C1 segment of cervical spinal cord (tissue), 14 donors: ENCODE data around the gene CPLX3.

Source experiments
- DNase-seq, 14 donors: peaks; one replicate each; lab custom pipeline; 2025; lab: John Stamatoyannopoulos, UW

Gene CPLX3

DNA sequence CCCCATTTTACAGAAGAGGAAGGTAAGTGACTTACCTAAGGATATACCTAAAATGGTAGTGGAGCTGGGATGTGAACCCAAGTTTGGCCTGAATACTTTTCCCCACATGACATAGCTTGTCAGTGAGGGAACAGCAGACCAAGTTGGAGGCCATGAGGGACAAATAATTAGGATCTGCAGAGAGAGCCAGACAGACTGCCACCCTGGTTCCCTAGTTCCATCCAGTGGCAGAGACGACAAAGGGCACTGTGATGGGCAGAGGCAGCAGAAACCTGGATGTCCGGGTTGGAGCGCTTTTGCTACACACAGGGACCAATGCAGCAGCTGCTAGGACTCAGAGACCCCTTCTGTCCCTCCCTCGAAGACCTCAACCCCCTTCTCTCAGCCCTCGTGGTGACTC lies 1.2 kb downstream of the CPLX3 start:
- DNase-seq: no peak

DNA sequence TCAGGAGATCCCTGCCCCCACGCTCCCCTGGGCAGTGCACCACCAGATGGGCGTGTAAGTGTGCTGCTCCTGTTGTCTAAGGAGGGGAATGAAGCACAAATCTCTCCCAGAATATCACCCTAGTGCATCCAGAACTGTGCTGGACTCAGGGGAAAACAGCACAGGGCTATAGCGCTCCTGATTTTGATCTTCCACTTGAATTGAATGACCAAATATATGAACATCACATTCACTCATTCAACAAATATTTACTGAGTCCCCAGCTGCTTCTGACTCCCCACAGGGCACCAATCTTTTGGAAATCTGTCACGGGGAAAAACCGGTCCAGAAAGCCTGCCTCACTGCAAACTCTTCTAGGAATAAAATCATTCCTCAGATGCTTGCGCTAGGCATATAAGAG lies 2.4 kb downstream of the CPLX3 start:
- DNase-seq: peak in 1 of 14 donors; percentile 16

DNA sequence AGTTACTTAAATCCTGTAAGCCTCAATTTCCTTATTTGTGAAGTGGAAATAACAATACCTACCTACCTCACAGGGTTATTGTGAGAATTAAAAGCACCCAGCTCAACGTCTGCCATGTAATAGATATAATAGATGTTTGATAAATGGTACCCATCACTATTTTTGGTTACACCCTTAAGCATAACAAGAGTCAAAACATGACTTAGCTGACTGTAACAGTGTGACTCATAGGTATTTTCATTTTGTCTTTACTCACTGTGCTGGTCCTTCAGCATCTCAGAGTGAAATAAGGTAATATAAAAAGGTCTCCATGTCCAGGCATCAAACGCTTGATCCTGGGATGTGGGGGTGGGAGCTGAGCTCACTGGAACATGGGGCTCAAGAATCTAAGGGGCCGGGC lies 3.1 kb downstream of the CPLX3 start:
- no peak for DNase-seq

DNA sequence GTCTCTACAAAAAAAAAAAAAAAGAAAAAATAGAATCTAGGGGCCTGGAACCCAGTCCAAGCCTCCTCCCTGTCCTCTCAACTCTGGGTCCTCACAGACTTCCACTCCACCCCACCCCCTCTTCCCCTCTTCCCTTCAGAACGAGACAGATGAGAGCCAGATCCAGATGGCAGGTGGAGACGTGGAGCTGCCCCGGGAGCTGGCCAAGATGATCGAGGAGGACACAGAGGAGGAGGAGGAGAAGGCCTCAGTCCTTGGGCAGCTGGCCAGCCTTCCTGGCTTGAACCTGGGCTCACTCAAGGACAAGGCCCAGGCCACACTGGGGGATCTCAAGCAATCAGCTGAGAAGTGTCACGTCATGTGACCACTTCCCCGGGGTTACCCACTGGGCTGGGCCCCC lies 3.6 kb downstream of the CPLX3 start:
- no peak for DNase-seq

DNA sequence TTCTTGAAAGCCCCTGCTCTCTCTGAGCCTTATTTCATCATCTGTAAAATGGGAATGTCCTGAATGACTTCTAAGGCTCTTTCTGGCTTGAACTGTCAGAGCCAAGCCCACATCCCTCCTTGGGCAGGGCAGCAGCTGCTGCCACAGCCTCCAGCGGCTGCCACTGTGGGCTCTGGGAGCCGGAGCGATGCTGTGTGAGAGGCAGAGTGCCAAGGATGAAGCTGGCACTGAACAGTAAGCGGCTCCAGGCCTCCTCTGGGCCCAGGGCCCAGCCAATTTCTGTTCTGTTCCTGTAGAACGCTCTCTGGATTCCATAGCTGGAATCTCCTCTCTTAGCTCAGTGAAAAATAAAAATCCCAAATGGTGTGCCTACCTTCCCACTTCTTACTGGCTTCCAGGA lies 4.4 kb downstream of the CPLX3 start:
- peak in 9 of 14 donors; percentile 16 to 67 (median 43) for DNase-seq

DNA sequence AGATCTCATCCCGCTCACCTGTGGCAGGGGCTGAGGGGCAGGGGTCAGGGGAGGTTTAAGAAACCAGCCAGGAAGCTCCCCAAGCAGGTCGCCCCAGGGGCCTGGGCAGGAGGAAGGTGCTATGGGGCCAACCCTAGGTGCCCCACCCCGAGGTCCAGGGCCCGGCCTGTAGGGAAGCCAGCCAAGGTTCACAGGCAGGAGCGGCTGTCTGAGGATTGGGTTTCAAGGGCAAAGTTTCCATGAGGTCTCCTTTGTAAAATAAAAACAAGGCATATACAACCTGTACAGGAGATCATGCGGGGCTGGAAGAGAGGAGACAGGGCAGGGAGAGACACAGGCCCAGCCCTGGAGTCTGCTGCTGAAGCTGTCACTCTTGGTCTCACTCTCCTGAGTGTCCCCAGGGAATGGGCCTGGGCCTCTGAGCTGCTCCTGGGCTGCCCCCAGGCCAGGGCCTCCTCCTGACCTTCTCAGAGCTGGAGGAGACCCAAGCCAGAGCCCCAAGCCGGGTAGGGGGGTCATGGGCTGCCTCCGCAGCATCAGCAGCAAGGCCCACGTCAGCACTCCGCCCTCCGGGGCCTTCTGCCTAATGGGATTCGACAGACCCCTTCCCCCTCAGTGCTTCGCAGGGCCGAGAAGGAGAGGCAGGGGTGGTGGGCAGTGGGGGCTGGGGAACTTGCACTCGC lies 5.5 kb downstream of the CPLX3 start:
- no peak for DNase-seq

DNA sequence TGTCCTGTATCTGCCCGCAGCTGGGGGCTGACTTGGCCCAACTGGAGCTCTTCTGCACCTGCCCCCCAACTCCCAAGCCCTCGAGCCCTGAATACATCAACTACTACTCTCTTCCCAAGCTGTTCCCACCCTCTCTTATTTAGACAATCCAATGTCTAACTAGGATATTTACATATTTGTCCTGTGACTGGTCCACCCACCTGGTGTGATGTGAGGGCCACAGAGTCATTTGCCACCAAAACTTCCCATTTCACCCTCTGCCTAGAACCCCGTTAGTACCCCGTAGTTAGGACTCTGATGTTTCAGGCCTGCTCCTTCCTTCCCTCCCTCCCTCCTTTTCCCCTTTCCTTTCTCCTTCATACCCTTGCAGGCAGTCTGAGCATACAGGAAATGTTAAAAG lies 6.4 kb downstream of the CPLX3 start:
- DNase-seq: no peak

DNA sequence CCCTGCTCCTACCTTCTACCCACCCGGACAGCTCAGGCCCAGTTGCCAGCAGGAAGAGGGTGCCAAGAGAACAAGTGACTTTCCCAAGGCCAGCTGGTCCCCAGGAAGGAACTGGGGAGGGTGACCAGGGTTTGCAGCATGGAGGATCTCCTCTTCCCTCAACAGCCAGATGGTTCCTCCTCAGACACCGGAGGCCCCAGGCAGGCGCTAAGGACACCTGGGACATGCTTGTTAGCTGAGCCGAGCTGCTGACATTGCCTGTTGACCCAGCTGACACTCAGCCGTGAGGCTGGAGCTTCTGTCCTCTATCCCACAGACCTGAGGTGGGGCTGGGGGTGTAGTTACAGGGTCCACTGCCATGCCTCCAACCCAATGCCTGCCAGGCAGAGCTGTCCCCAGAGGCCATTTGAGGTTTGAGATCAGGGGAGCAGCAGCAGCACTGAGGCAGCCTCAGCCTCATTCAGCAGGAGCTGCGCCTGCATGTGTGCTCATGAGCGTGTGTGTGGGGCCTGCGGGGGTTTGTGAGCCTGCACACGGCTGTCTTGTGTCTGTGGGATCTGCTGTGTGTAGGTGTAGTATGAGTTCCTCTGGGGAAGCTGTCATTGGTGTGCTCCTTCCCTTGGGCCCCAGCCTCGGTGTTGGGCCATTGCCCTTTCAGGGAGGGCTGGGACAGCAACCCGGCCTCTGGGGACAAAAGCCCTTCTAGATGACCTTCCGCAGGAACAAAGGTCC lies 7.1 kb downstream of the CPLX3 start:
- peak in 1 of 14 donors; percentile 37 for DNase-seq

DNA sequence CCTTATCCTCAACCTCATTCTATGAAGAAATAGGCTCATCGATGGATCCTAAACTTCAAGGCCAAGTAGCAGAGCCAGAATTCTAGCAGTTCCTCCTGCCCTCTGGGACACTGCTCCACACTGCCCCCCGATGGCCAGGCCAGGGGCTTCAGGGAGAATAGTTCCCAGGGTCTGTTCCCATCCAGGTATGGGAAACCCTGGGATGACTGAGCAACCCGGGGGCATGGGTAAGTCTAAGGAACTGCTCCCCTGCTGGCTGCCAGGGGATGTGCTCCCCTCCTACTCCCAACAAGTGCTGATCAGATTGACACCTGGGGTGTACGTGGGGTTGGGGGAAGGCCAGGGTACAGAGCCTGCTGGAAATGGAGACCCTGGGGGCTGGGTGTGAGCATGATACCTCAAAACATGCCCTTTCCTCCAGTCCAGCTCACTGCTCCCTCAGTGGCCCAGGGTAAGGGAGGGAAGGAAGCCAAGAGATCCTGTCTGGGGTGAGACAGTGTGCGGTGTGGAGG lies 8.9 kb downstream of the CPLX3 start:
- peak in 7 of 14 donors; percentile 1 to 54 (median 16) for DNase-seq

DNA sequence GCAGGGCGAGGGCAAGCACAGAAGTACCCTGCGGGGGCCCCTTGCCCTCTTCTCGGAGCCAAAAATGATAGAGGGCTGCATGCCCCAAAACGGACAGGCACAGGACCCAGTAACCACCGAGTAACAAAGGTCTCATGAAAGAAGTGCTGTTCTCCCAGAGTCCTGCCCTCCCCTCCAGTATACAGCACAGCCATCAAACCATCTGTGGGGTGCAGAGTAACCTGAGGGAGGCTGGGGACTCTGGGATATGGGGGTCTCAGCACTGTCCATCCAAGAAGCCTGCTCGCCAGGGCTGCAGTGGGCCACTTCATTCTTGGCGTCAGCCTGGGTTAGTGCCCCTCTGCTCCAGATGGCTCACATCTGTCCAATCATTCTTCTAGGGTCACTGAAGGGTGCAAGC lies 10.4 kb downstream of the CPLX3 start:
- no peak for DNase-seq

DNA sequence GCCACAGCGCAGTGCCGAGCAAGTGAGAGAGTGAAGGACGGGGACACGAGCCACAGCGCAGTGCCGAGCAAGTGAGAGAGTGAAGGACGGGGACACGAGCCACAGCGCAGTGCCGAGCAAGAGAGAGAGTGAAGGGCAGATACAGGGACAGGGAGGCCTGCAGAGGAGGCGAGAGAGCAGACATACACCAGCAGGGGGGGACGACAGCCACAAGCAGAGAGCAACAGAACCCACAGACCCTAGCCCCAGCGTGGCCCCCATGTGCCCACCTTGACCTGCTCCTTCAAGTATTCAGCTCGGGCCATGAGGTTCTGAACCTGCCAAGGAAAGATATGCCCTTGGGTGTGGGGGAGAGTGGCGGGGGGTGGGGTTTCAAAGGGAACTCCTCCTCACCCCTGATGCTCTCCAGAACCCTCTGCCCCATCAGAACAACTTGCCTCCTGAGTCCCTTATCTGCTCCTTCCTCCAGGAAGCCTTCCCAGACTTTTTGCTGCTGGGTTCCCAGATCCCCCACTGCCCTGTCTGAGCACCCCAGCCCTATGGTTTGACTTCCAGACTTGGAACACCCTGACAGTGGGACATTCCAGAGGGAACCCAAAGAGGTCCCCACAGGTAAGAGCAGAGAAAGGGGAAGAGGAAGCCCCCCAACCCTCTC lies 11.2 kb downstream of the CPLX3 start:
- DNase-seq: no peak

DNA sequence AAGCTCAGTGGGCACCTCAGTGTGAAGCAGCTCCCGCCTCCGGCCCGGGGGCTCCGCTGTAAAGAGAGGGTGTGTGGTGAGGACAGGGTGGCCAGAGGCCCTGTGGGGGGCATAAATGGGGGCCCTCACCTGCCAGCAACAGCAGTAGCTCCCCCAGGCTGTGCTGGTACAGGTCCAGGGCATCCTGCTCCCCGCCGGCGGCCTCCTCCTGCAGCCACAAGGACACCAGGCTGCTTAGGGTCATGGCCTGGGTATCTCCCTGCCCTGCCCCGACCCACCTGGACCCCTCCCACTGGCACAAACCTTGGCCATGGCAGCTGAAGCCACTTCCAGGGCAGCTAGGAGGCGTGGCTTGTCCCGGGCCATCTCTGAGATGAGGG lies 11.7 kb downstream of the CPLX3 start:
- DNase-seq: no peak

DNA sequence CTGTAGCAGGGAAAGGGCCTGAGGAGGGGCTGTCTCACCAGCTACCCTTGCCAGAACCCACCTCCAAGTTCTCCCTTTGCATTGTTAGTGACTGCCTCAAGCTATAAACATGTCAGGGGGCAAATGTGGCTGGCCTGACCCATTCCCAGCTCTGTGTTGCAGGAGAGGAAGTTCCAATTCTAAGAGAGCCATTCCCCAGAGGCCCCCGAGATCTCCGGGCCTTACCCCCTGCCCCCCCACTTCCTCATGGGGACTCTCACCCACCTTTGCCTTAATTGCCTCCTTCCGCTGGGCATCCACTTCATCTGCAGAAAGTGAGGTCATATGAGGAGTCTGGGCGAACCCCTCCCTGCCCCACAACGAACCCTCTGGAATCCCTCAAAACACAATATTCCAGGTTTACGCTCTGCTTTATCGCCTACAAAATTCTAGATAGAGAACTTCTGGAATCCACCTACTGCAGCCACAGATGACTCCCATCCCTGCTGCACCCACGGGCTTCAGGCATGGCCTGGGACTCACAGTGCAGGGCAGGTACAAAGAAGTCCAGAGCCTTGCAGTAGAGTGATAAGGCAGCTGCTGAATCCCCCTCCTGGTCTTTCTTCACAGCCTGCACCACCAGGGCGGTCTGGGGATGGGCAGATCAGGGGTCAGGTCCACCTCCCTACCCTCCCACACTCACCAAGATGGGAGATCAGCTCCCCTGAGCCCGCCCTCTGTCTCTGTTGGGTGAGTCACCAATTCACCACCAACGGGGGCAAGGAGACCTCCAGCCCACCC lies 12.5 kb downstream of the CPLX3 start:
- DNase-seq: no peak

DNA sequence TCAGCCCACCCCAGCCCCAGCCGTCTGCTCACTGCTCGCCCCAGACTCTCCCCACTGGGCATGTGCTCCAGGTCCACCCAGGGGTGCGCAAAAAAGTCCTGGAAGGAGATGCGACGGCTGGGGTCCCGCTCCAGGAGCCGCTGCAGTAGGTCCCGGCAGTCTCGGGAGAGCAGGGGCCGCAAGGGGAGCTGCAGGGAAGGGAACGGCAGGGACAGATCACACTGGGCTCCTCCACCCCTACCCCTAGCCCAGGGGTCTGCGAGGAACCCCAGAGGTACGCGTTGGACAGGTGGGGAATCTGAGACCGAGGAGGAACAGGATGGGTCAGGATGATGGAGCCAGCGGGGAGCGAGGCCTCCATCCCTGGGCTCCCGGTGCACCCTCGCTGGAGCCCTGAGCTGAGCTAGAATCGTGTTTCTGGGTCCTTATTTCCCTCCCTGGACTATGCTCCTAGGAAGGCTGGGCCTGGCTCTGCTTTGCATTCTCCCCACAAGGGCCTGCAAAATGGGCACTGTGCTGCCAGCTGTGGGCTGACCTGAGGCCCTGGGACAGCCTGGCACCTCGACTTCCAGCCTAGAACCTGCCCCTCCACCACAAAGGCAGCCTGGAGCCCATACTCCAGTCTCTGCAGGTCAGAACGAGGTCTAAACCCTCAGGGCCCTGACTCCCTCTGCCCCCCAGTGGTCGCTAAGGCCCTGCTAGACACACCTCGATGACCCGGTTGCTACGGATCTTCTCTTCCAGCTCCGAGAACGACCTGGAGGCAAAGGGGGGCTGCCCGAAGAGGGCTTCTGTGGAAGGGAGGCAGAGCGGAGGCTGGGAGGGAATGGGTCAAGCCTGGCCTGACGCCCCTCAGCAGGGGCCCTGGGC lies 13.3 kb downstream of the CPLX3 start:
- no peak for DNase-seq

DNA sequence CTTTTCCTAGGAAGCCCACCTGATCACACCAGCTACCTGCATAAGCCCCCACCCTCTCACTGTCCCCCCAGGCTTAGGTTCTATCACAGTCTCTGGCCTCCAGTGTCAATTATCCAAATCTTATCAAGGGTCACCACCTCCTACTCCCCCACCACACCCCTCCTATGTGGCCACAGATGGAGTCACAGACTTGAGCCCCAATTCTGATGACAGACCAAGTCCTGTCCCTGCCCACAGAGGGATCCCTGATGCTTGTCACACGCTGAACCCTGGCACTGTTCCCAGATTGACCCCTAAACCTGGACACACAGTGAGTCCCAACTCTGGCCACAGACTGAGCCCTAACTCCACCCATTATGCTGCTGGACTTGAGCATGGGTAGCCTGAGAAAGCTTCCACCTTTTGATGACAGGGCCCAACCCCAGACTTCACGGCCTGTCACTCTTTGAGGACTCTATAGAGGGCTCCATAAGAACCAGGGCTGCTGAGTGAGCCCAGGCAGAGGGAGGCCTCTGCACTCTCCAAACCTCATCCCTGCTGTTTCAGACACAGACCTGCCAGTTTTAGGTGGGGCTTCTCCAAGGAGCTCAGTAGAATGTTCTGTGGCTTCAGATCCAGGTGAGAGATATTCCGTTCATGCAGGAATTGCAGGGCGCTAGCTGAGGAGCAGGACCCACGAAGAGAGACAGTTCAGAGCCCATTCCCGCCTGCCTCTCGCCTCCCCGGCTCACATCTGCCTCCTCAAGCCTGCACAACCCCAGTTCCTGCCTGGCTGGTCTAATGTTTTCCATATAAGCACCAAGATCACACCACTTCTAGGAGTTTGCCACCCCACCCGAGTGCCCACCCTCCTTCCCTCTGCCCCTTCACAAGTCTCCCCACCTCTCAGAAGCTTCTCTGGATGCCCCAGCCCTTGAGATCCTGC lies 14.7 kb downstream of the CPLX3 start:
- DNase-seq: no peak

DNA sequence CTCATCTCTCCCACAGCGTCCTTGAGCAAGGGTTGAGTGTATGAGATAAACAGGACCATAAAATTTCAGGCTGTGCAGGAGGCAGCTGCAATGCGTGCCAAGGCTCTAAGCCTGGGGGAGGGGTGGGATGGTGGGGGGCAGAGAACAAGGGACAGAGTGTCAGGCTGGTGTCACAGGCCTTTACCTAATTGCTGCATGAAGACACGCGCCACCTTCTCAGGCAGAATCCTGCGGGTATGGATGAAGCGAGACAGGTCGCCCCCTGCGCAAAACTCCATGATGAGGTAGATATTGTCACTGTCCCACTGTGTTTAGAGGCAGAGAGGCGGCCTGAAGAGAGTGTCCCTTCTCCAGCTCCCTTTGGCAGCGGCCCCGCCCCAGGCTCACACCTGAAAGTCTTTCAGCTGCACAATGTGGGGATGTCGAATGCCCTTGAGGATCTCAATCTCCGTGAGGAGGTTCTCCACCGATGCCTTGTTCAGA lies 15.5 kb downstream of the CPLX3 start:
- peak in 1 of 14 donors; percentile 40 for DNase-seq

DNA sequence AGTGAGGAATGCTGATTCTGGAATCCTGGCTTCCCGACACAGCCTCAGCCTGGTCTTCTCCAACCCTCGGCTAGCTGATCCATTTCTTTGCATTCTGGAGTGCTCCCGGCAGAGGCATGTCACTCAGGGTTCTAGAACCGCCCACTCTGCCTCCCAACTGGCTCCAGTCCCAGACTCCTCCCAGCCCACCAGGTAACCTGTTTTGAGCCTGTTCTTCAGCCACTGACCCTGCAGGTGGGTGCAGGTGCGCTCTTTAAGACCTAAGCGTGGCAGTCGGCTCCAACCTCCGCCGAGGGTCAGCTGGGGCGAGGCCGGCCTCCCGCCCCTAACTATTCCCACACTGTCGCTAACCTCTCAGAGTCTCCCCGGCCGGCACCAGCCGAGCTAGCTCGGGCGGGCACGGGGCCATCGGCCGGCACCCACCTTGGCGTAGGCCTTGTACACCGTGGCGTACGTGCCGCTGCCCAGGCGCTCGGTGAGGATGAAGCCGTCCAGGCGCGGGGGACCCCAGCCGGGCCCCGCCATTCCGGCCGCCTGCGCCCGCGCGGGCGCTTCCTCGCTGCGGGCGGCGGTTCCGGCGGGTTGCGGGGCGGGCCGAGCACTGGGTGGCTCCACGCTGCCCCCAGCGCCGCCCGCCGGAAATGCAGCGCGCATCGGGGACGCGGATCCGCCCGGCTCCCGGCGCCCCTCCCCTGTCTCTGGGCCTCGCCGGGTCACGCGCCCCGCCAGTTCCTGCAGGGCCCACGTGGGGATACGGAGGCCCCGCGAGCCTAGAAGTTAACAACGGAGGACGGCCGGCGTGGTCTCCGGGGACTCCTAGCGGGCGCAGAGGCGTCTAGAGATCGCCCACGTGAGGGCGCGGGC lies 16.4 kb downstream of the CPLX3 start, which contains the start of gene ULK3:
TSS of gene ULK3 (minus strand) at position 576 of the 864 bp plus-strand sequence. CDS start at position 525, 51 bp downstream.
- DNase-seq: peak; percentile 40 to 94 (median 84)

DNA sequence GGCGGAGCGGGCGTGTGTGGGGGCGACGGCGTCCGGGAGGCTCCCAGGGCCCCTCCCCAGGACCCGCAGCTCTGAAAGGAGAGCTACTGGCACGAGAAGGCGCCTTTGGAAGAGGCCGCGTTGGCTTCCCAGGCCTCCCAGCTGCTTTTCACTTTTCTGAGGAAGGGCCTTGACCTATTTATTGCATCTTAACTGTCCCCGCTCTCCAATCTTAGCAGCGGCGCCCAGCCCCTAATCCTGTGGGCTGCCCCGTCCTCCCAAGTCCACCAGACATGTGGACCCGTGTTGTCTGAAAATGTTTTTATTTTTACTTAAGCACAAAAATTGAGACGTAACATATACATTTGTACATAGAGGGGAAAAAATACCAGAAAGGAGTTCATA lies 17.0 kb downstream of the CPLX3 start:
- DNase-seq: no peak
